Measurements from ENCODE around the gene MARCHF6. TPM values are rescaled to one million over a fixed set of nuclear protein-coding genes. Genes with fewer than 3 reads are reported as not detected.

The MARCHF6 gene
- total RNA-seq, 1 donor from 2014 or later, result 150 TPM

- H3K4me1 ChIP-seq, result no peaks in the 10 kb centered on the region
- no peak overlapping the region for H3K4me3 ChIP-seq
- no peaks in the 10 kb centered on the region for H3K9me3 ChIP-seq
- no peak overlapping the region for H3K27ac ChIP-seq
- no peak for TF ChIP-seq CTCF (IDR thresholded peaks at IDR 0.05)
- intact Hi-C loops (cut with DNase I), result no loop called here
- DNase-seq, result no peak
- ATAC-seq, result no peak
- H3K27me3 ChIP-seq, result no peaks in the 10 kb centered on the region
- no peaks in the 10 kb centered on the region for H3K36me3 ChIP-seq
Measured at GRCh38 chr5:10321882-10322281, 31.6 kb upstream of the MARCHF6 start.

- DNase-seq (no peak), ATAC-seq (no peak)
- intact Hi-C loops (cut with DNase I), result no loop called here
Measured at GRCh38 chr5:10323588-10324488, 29.7 kb upstream of the MARCHF6 start.

GRCh38 chr5:10324518-10325370, 28.8 kb upstream of the MARCHF6 start:
- Histone ChIP-seq H3K36me3 (no peaks in the 10 kb centered on the region), H3K27ac (no peak overlapping the region), H3K4me1 (peaks cover 3% of the 10 kb centered on the region), H3K9me3 (no peaks in the 10 kb centered on the region), H3K27me3 (no peaks in the 10 kb centered on the region), H3K4me3 (no peak overlapping the region)
- intact Hi-C loops (cut with DNase I), result no loop called here
- DNase-seq (no peak), ATAC-seq (no peak)
- TF ChIP-seq CTCF (IDR thresholded peaks at IDR 0.05), result no peak

More at GRCh38 chr5:10323588-10324488, 29.7 kb upstream of the MARCHF6 start:
- no peaks in the 10 kb centered on the region for H3K4me1 ChIP-seq
- no peaks in the 10 kb centered on the region for H3K9me3 ChIP-seq
- H3K27me3 ChIP-seq, result no peaks in the 10 kb centered on the region
- no peak overlapping the region for H3K4me3 ChIP-seq
- no peak overlapping the region for H3K27ac ChIP-seq
- no peaks in the 10 kb centered on the region for H3K36me3 ChIP-seq
- TF ChIP-seq CTCF (IDR thresholded peaks at IDR 0.05), result no peak

GRCh38 chr5:10328323-10328722, 25.2 kb upstream of the MARCHF6 start:
- intact Hi-C loops (cut with DNase I), result no loop called here
- Histone ChIP-seq H3K4me3 (no peak overlapping the region), H3K4me1 (peaks cover 32% of the 10 kb centered on the region), H3K36me3 (no peaks in the 10 kb centered on the region), H3K27me3 (no peaks in the 10 kb centered on the region), H3K27ac (no peak overlapping the region), H3K9me3 (no peaks in the 10 kb centered on the region)
- DNase-seq (no peak), ATAC-seq (no peak)
- TF ChIP-seq CTCF (IDR thresholded peaks at IDR 0.05), result no peak

GRCh38 chr5:10329446-10329819, 24.1 kb upstream of the MARCHF6 start:
- ATAC-seq, result no peak
- DNase-seq, result no peak
- peaks cover 38% of the 10 kb centered on the region for H3K4me1 ChIP-seq
- H3K27me3 ChIP-seq, result no peaks in the 10 kb centered on the region
- H3K36me3 ChIP-seq, result no peaks in the 10 kb centered on the region
- intact Hi-C loops (cut with DNase I), result no loop called here
- H3K4me3 ChIP-seq, result no peak overlapping the region
- peak overlapping the region; percentile 44 for H3K27ac ChIP-seq
- TF ChIP-seq CTCF (IDR thresholded peaks at IDR 0.05), result no peak
- no peaks in the 10 kb centered on the region for H3K9me3 ChIP-seq

Measured in upper lobe of right lung (tissue), 1 donor.